HCT116 (cell line): Measurements from ENCODE around the gene CHCHD4. TPM values are rescaled to one million over a fixed set of nuclear protein-coding genes. Genes with fewer than 3 reads are reported as not detected.

Experiments
- ATAC-seq: fragments of 200-7000 bp; cut with Tn5 transposase; 2 replicates; pipeline ENCODE4 v1.9.1; 2020; ENCODE audit warnings: mild to moderate bottlenecking, moderate library complexity
- BruUV-seq: library from RNA; stranded (reverse); fragments of 400-500 nt; replicated peaks from 2 replicates; lab custom pipeline; 2021; lab: Mats Ljungman, UMichigan
- CTCF ChIA-PET: fragments of 300-600 bp; sonication (Branson Sonifier 250); formaldehyde crosslinking; loops from one replicate; lab custom pipeline; 2021; ENCODE audit warnings: antibody characterized with exemption; lab: Charles Lee
- POLR2A ChIA-PET: fragments of 300-600, 350-600 bp; sonication (Branson Sonifier 250); formaldehyde crosslinking; loops from one replicate; lab custom pipeline; 2021; ENCODE audit warnings: antibody characterized with exemption; lab: Charles Lee
- RAD21 ChIA-PET, 2 experiments: fragments of 300-600 bp; sonication (Branson Sonifier 250); formaldehyde crosslinking; loops; one replicate each; lab custom pipeline; 2023; ENCODE audit warnings: low total read pairs in 2 of 2; ENCODE audit not compliant: uncharacterized antibody in 2 of 2, unreplicated experiment in 2 of 2, low non-redundant PET in 1 of 2; lab: Charles Lee
- DNase-seq: peaks from one replicate; pipeline ENCODE4 v3.0.0-alpha.2; 2010; ENCODE audit warnings: low read depth, low spot score
- H2AFZ ChIP-seq: fragments of 200-600 bp; shearing (Covaris generic), sonication (generic); 2 replicates; pipeline ENCODE4 v1.6.1; 2017; ENCODE audit warnings: low read depth, mixed run types, mixed read lengths, antibody characterized with exemption, low read length; ENCODE audit not compliant: poor library complexity, severe bottlenecking
- H3K27ac ChIP-seq: 2 replicates; pipeline ENCODE4 v1.5.1; 2012; ENCODE audit warnings: low read depth, low read length
- H3K27me3 ChIP-seq: fragments of 200-600 bp; sonication (generic); 2 replicates; pipeline ENCODE4 v1.6.1; 2016; ENCODE audit warnings: mixed run types, low read length, mixed read lengths; ENCODE audit not compliant: insufficient read depth
- H3K36me3 ChIP-seq, 2 experiments: fragments of 200-500 bp in 1 of 2; fragments of 200-600 bp in 1 of 2; sonication (Bioruptor generic) in 1 of 2; sonication (generic) in 1 of 2; 2 replicates each; pipeline versions ENCODE4 v1.5.1 to v1.6.1; 2014 to 2016; ENCODE audit warnings: low read length in 2 of 2, inconsistent platforms in 1 of 2, mixed read lengths in 1 of 2, mixed run types in 1 of 2; ENCODE audit not compliant: insufficient read depth in 2 of 2, control insufficient read depth in 1 of 2
- H3K4me1 ChIP-seq, 2 experiments: fragments of 200-600 bp in 1 of 2; sonication (generic) in 1 of 2; 2 replicates each; pipeline versions ENCODE4 v1.5.1 to v1.6.1; 2012 to 2017; ENCODE audit warnings: low read length in 2 of 2, inconsistent platforms in 1 of 2, mild to moderate bottlenecking in 1 of 2, mixed read lengths in 1 of 2, mixed run types in 1 of 2, moderate library complexity in 1 of 2; ENCODE audit not compliant: insufficient read depth in 2 of 2, control insufficient read depth in 1 of 2
- H3K4me2 ChIP-seq: fragments of 200-600 bp; sonication (generic); 2 replicates; pipeline ENCODE4 v1.6.1; 2017; ENCODE audit warnings: mixed run types, low read length, mixed read lengths
- H3K4me3 ChIP-seq, 2 experiments: fragments of 200-600 bp in 1 of 2; sonication (generic) in 1 of 2; replicated peaks in 1 of 2; 2 replicates each; pipeline ENCODE4 v1.5.1; 2011 to 2016; ENCODE audit warnings: low read length in 2 of 2, control low read depth in 1 of 2, low read depth in 1 of 2, mild to moderate bottlenecking in 1 of 2, mixed read lengths in 1 of 2, mixed run types in 1 of 2
- H3K79me2 ChIP-seq: fragments of 200-600 bp; sonication (generic); 2 replicates; pipeline ENCODE4 v1.6.1; 2017; ENCODE audit warnings: mild to moderate bottlenecking, mixed run types, low read length, moderate library complexity, mixed read lengths; ENCODE audit not compliant: insufficient read depth
- H3K9ac ChIP-seq: fragments of 200-600 bp; sonication (generic); 2 replicates; pipeline ENCODE4 v1.6.1; 2016; ENCODE audit warnings: low read length, mixed read lengths
- H3K9me2 ChIP-seq: fragments of 200-600 bp; sonication (generic), shearing (Covaris generic); 2 replicates; pipeline ENCODE4 v1.6.1; 2017; ENCODE audit warnings: mixed run types, mild to moderate bottlenecking, moderate library complexity; ENCODE audit not compliant: insufficient read depth
- H3K9me3 ChIP-seq, 2 experiments: fragments of 200-500 bp in 1 of 2; fragments of 200-600 bp in 1 of 2; sonication (Bioruptor generic) in 1 of 2; sonication (generic) in 1 of 2; 2 replicates each; pipeline ENCODE4 v1.6.1; 2014 to 2017; ENCODE audit warnings: low read length in 2 of 2, mixed read lengths in 2 of 2, inconsistent platforms in 1 of 2, low read depth in 1 of 2, mild to moderate bottlenecking in 1 of 2, mixed run types in 1 of 2, moderate library complexity in 1 of 2; ENCODE audit not compliant: control insufficient read depth in 1 of 2, insufficient read depth in 1 of 2
- H4K20me1 ChIP-seq: fragments of 200-600 bp; sonication (generic), shearing (Covaris generic); 2 replicates; pipeline ENCODE4 v1.6.1; 2017; ENCODE audit warnings: mixed run types, mild to moderate bottlenecking, moderate library complexity; ENCODE audit not compliant: insufficient read depth
- CEBPB ChIP-seq: IDR thresholded peaks from 2 replicates; pipeline ENCODE4 v1.6.1; 2012; ENCODE audit warnings: low read depth
- EGR1 ChIP-seq: IDR thresholded peaks from 2 replicates; pipeline ENCODE4 v1.6.1; 2012; ENCODE audit warnings: low read depth
- EZH2 ChIP-seq: fragments of 200-600 bp; sonication (generic); IDR thresholded peaks from 2 replicates; pipeline ENCODE4 v1.6.1; 2017; ENCODE audit warnings: antibody characterized with exemption, mixed run types
- FOSL1 ChIP-seq: IDR thresholded peaks from 2 replicates; pipeline ENCODE4 v1.6.1; 2012; ENCODE audit warnings: low read depth
- JUND ChIP-seq: IDR thresholded peaks from 2 replicates; pipeline ENCODE4 v1.6.1; 2012
- POLR2A ChIP-seq: IDR thresholded peaks from 2 replicates; pipeline ENCODE4 v1.7.0; 2011; ENCODE audit warnings: borderline replicate concordance; ENCODE audit not compliant: insufficient read depth, insufficient read length; ENCODE audit errors: extremely low read depth
- RAD21 ChIP-seq: IDR thresholded peaks from 2 replicates; pipeline ENCODE4 v1.6.1; 2012; ENCODE audit warnings: low read depth, mild to moderate bottlenecking
- SP1 ChIP-seq: IDR thresholded peaks from 2 replicates; pipeline ENCODE4 v1.6.1; 2012; ENCODE audit warnings: low read depth
- SRF ChIP-seq: IDR thresholded peaks from 2 replicates; pipeline ENCODE4 v1.6.1; 2012; ENCODE audit warnings: low read depth
- TCF7L2 ChIP-seq: IDR thresholded peaks from 2 replicates; pipeline ENCODE4 v1.7.0; 2011; ENCODE audit warnings: borderline replicate concordance, inconsistent platforms; ENCODE audit not compliant: insufficient read depth, insufficient read length; ENCODE audit errors: extremely low read depth
- YY1 ChIP-seq: IDR thresholded peaks from 2 replicates; pipeline ENCODE4 v1.6.1; 2011; ENCODE audit warnings: low read length, low read depth, moderate library complexity, mild to moderate bottlenecking; ENCODE audit not compliant: insufficient replicate concordance; ENCODE audit errors: extremely low read depth
- ZNF274 ChIP-seq: fragments of 200-500 bp; sonication (Bioruptor generic); IDR thresholded peaks from 2 replicates; pipeline ENCODE4 v1.6.1; 2014; ENCODE audit warnings: mild to moderate bottlenecking, low read depth, low read length, inconsistent platforms
- intact Hi-C: fragments of 100-400 bp; cut with micrococcal nuclease; formaldehyde crosslinking; loops from 2 replicates; pipeline ENCODE4 v1.10.0; 2022
- total RNA-seq: library from RNA; stranded (reverse); gene quantifications from one replicate; pipeline ENCODE4 v1.2.1, GENCODE V29; 2021; ENCODE audit not compliant: unreplicated experiment

The CHCHD4 gene
- total RNA-seq, 1 experiment from 2014 or later, result 24.6 TPM

- Histone ChIP-seq H3K27ac (no peak overlapping the region), H3K4me2 (no peak overlapping the region), H3K4me3 (no peak overlapping the region), H3K27me3 (no peaks in the 10 kb centered on the region), H3K9me3 (no peaks in the 10 kb centered on the region), H3K36me3 (peaks cover 4 to 28% of the 10 kb centered on the region in 2 experiments; a peak in 1 of 4 replicates), H3K79me2 (no peaks in the 10 kb centered on the region), H4K20me1 (no peaks in the 10 kb centered on the region), H2AFZ (no peak overlapping the region), H3K4me1 (peaks cover 8 to 20% of the 10 kb centered on the region in 2 experiments), H3K9ac (no peak overlapping the region), H3K9me2 (no peaks in the 10 kb centered on the region)
- no TSS peak for BruUV-seq
- RAD21 ChIA-PET, result no interaction called here
- intact Hi-C loops, result no loop called here
- POLR2A ChIA-PET, result interaction anchor here (1.1 kb wide), 1 partner anchor 13 kb away, joined by 3 read pairs; the partner anchor contains the start of genes CHCHD4 and TMEM43
- DNase-seq (no peak), ATAC-seq (no peak)
- no peak for TF ChIP-seq EZH2
- no peak for TF ChIP-seq SP1
- no peak for TF ChIP-seq TCF7L2
- CTCF ChIA-PET, result no interaction called here
Observed at GRCh38 chr3:14138109-14138877, 13.6 kb upstream of the CHCHD4 start.

DNA sequence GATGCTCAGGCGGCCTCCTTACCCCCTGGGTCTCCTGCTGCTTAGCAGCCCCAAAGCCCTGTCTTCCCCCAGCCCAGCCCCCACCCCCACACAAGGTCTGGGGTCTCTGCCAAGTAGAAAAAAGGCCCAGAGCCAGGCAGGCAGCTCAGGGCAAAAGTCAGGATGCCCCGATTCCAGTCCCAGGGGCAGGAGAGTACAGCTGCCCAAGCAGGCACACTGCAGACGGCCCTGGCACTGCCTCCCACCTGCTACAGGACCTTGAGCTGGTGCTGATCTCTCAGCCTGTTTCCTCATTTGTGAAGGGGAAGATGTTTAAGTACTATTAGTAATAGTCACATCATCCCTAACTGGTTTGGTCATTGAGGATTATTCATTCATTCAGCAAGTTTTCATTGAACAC, 12.8 kb upstream of the CHCHD4 start:
- intact Hi-C loops, result no loop called here
- no peaks in the 10 kb centered on the region for H3K9me3 ChIP-seq
- H3K4me2 ChIP-seq, result no peak overlapping the region
- no peak overlapping the region; the same call in 1 of the 2 replicates for H3K27ac ChIP-seq
- H2AFZ ChIP-seq, result no peak overlapping the region
- H3K9me2 ChIP-seq, result no peaks in the 10 kb centered on the region
- no peak for TF ChIP-seq EZH2
- TF ChIP-seq FOSL1, result no peak
- no peak for TF ChIP-seq EGR1
- no peak for TF ChIP-seq CEBPB
- TF ChIP-seq JUND, result no peak
- TF ChIP-seq ZNF274, result no peak
- no peak for TF ChIP-seq TCF7L2
- no peak for TF ChIP-seq RAD21
- no peak for TF ChIP-seq SP1
- no peak for TF ChIP-seq SRF
- TF ChIP-seq POLR2A, result no peak
- TF ChIP-seq YY1, result no peak
- TF ChIP-seq, all 23 proteins: peak for 0
- Histone ChIP-seq H4K20me1 (no peaks in the 10 kb centered on the region), H3K4me3 (no peak overlapping the region), H3K27me3 (no peaks in the 10 kb centered on the region), H3K9ac (no peak overlapping the region), H3K36me3 (peaks cover 11 to 34% of the 10 kb centered on the region in 2 experiments; a peak in 3 of 4 replicates), H3K79me2 (no peaks in the 10 kb centered on the region), H3K4me1 (peaks cover 6 to 14% of the 10 kb centered on the region in 2 experiments; a peak in 3 of 4 replicates)
- ChIA-PET POLR2A (interaction anchor here (1.1 kb wide), 1 partner anchor 12 kb away, joined by 3 read pairs; the partner anchor contains the start of genes CHCHD4 and TMEM43), CTCF (no interaction called here), RAD21 (no interaction called here)
- BruUV-seq, result no TSS peak
- ATAC-seq (no peak), DNase-seq (no peak)
